MM.1S (cell line): Measurements from ENCODE around the gene TRAF3.

ENCODE experiments used
- DNase-seq: peaks from one replicate; pipeline ENCODE4 v3.0.0-alpha.2; 2015
- H2AFZ ChIP-seq: fragments of 300-600 bp; sonication (generic); 2 replicates; pipeline ENCODE4 v1.6.0; 2016; ENCODE audit warnings: antibody characterized with exemption, low read length
- H3F3A ChIP-seq: fragments of 300-600 bp; sonication (generic); 2 replicates; pipeline ENCODE4 v1.6.1; 2016; ENCODE audit warnings: mild to moderate bottlenecking, antibody characterized with exemption, low read length, moderate library complexity, mixed read lengths; ENCODE audit not compliant: insufficient read depth
- H3K27ac ChIP-seq: fragments of 300-600 bp; sonication (generic); 2 replicates; pipeline ENCODE4 v1.5.1; 2016; ENCODE audit warnings: mild to moderate bottlenecking, low read length
- H3K27me3 ChIP-seq: fragments of 300-600 bp; sonication (generic); replicated peaks from 2 replicates; pipeline ENCODE4 v1.6.0; 2016; ENCODE audit warnings: low read length; ENCODE audit not compliant: insufficient read depth
- H3K36me3 ChIP-seq: fragments of 300-600 bp; sonication (generic); replicated peaks from 2 replicates; pipeline ENCODE4 v1.6.1; 2016; ENCODE audit warnings: mild to moderate bottlenecking, low read length, mixed read lengths; ENCODE audit not compliant: insufficient read depth
- H3K4me1 ChIP-seq: fragments of 300-600 bp; sonication (generic); 2 replicates; pipeline ENCODE4 v1.6.1; 2016; ENCODE audit warnings: low read length, mixed read lengths
- H3K4me2 ChIP-seq: fragments of 300-600 bp; sonication (generic); 2 replicates; pipeline ENCODE4 v1.6.0; 2016; ENCODE audit warnings: low read depth, low read length
- H3K4me3 ChIP-seq: fragments of 300-600 bp; sonication (generic); 2 replicates; pipeline ENCODE4 v1.5.1; 2016; ENCODE audit warnings: low read length, mixed read lengths
- H3K79me2 ChIP-seq: fragments of 300-600 bp; sonication (generic); 2 replicates; pipeline ENCODE4 v1.6.1; 2016; ENCODE audit warnings: mixed run types, low read length, mixed read lengths
- H3K9ac ChIP-seq: fragments of 300-600 bp; sonication (generic); 2 replicates; pipeline ENCODE4 v1.6.1; 2016; ENCODE audit warnings: low read length, mixed read lengths
- H3K9me2 ChIP-seq: fragments of 300-600 bp; sonication (generic); replicated peaks from 2 replicates; pipeline ENCODE4 v1.6.1; 2016; ENCODE audit warnings: mild to moderate bottlenecking, low read length, mixed read lengths; ENCODE audit not compliant: insufficient read depth
- H3K9me3 ChIP-seq: fragments of 300-600 bp; sonication (generic); replicated peaks from 2 replicates; pipeline ENCODE4 v1.6.1; 2016; ENCODE audit warnings: mild to moderate bottlenecking, low read length, mixed read lengths; ENCODE audit not compliant: insufficient read depth
- H4K20me1 ChIP-seq: fragments of 300-600 bp; sonication (generic); 2 replicates; pipeline ENCODE4 v1.6.1; 2016; ENCODE audit warnings: mild to moderate bottlenecking, low read length, moderate library complexity, mixed read lengths; ENCODE audit not compliant: insufficient read depth
- EZH2 ChIP-seq: fragments of 300-600 bp; sonication (generic); optimal IDR thresholded peaks from 2 replicates; pipeline ENCODE3; 2017; ENCODE audit warnings: low read depth, mild to moderate bottlenecking, antibody characterized with exemption, low read length, mixed read lengths
- EZH2phosphoT487 ChIP-seq: fragments of 300-600 bp; sonication (generic); IDR thresholded peaks from 2 replicates; pipeline ENCODE4 v1.6.1; 2018; ENCODE audit warnings: antibody characterized with exemption, low read length
- TF ChIP-seq, protein P1 (sequence below): fragments of 300-600 bp; sonication (generic); IDR thresholded peaks from 2 replicates; pipeline ENCODE4 v1.5.1; 2016; ENCODE audit warnings: antibody characterized with exemption, low read length, mixed read lengths

TRAF3 gene

DNA sequence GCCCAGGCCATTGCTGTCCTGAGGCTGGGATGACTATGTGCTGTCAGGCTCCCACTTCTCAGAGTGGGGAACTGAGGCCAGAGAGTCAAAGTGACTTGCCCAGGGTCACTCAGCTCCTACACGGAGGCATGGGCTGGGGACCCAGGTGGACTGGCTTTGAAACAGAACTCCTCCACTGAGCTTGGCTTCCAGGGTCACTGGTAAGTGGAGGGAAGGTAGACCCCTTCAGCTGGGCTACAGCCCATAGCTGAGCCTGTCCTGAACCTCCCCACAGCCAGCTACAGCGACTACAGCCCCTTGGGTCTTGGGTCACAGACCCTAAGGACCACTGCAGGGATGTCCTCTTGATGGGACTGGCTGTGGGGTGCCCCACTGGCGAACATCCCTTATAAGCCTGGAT lies 40.3 kb upstream of the TRAF3 start:
- Histone ChIP-seq H4K20me1 (no peaks in the 10 kb centered on the region), H3K36me3 (no peaks in the 10 kb centered on the region), H3K4me1 (no peaks in the 10 kb centered on the region), H3K79me2 (no peaks in the 10 kb centered on the region), H3K9me3 (no peaks in the 10 kb centered on the region), H3K4me3 (no peak overlapping the region), H3K27ac (no peak overlapping the region), H3K4me2 (no peak overlapping the region), H3K9me2 (no peaks in the 10 kb centered on the region), H3K9ac (no peak overlapping the region), H3K27me3 (no peaks in the 10 kb centered on the region), H3F3A (no peaks in the 10 kb centered on the region), H2AFZ (no peak overlapping the region)
- DNase-seq, result no peak
- TF ChIP-seq EZH2 (no peak), EZH2phosphoT487 (no peak)
- TF ChIP-seq, protein P1, sequence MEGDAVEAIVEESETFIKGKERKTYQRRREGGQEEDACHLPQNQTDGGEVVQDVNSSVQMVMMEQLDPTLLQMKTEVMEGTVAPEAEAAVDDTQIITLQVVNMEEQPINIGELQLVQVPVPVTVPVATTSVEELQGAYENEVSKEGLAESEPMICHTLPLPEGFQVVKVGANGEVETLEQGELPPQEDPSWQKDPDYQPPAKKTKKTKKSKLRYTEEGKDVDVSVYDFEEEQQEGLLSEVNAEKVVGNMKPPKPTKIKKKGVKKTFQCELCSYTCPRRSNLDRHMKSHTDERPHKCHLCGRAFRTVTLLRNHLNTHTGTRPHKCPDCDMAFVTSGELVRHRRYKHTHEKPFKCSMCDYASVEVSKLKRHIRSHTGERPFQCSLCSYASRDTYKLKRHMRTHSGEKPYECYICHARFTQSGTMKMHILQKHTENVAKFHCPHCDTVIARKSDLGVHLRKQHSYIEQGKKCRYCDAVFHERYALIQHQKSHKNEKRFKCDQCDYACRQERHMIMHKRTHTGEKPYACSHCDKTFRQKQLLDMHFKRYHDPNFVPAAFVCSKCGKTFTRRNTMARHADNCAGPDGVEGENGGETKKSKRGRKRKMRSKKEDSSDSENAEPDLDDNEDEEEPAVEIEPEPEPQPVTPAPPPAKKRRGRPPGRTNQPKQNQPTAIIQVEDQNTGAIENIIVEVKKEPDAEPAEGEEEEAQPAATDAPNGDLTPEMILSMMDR, result no peak

DNA sequence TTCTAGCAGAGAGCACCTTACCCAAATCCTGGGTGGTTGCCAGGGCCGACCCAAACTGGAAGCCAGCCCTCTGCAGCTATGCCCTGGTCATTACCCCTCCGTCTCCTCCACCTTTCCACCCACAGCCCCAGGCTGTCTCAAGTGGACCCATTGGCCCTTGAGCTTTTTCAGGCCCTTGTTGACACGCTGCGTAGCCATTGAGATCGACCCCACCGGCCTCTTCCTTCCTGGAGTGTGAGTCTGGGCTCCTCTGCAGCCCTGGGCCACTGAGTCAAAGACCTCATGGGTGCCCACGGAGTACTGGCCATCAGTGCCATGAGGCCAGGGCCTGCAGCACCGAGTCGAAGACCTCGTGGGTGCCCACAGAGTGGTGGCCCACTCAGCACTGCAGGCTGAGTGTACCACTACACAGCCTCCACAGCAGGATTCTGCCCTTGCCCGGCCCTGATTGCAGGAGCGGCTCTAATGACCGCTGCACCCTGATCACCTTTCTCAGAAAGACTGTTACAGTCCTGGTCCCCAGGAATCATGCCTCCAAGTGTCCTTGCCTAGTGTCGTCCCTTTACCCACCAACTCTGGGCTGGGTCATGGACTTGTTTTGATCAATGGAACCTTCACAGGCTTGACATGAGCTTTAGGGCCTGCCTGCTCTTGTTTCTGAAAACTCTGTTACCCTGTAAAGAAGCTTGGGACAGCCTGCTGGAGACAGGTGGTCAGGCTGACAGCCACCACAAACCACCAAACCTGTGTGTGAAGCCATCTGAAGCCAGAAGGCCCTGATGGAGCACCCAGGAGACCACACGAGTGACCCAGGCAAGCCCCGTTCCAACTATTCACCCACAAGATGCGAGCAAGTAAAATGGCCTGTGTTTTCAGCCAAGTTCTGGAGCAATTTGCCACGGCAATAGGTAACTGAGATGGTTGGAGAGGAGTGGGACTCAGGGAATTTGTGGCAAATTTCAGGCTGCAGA lies 39.6 kb upstream of the TRAF3 start:
- TF ChIP-seq, protein P1, result no peak
- no peak for TF ChIP-seq EZH2phosphoT487
- no peak for TF ChIP-seq EZH2

DNA sequence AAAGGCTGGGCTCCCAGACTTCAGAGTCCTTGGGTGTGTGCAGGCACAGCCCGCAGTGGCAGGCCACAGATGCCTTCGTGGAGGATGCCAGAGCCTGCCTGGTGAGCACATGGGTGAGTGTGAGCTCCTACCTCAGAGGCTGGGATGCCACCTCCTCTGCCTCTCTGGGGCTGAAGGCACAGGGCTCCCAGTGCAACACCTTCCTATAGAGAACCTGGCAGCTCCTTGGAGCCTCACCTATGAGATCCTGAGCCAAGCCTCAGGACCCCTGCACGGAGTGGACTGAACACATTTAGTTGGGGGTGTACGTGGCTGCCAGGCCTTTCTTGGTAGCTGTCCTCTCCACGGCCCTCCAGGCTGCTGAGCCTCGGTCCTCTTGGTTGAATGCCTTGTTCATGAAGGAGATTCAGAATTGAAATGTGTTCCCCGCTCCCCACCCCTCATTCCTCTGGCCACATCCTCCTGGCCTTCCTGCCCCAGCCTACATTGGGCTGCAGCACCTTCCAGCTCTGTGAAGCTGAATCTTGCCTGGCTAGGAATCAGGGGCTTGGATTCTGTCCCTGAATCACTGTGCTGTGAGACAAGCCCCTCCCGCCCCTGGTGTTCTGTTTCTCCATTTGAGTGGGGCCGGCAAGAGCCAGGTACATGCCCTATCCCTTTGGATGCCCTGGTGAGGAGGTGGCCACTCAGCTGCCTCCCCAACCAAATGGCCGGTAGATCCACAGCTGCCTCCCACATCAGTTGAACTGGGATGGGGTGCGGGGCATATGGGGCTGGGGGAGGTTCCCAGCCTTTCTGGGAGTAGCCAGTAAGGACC lies 38.7 kb upstream of the TRAF3 start:
- Histone ChIP-seq H3K4me3 (no peak overlapping the region), H3F3A (no peaks in the 10 kb centered on the region), H3K79me2 (no peaks in the 10 kb centered on the region), H3K9ac (no peak overlapping the region), H3K36me3 (no peaks in the 10 kb centered on the region), H3K4me1 (no peaks in the 10 kb centered on the region), H4K20me1 (no peaks in the 10 kb centered on the region), H3K27me3 (no peaks in the 10 kb centered on the region), H3K9me3 (no peaks in the 10 kb centered on the region), H2AFZ (no peak overlapping the region), H3K9me2 (no peaks in the 10 kb centered on the region), H3K27ac (no peak overlapping the region), H3K4me2 (no peak overlapping the region)
- TF ChIP-seq, protein P1, result no peak
- TF ChIP-seq EZH2phosphoT487 (no peak), EZH2 (no peak)
- DNase-seq, result no peak

More for the DNA sequence above, 39.6 kb upstream of the TRAF3 start:
- Histone ChIP-seq H3K9me2 (no peaks in the 10 kb centered on the region), H3K36me3 (no peaks in the 10 kb centered on the region), H3K4me3 (no peak overlapping the region), H3K79me2 (no peaks in the 10 kb centered on the region), H3F3A (no peaks in the 10 kb centered on the region), H3K9ac (no peak overlapping the region), H4K20me1 (no peaks in the 10 kb centered on the region), H3K27me3 (no peaks in the 10 kb centered on the region), H3K27ac (no peak overlapping the region), H3K4me2 (no peak overlapping the region), H2AFZ (no peak overlapping the region), H3K4me1 (no peaks in the 10 kb centered on the region), H3K9me3 (no peaks in the 10 kb centered on the region)
- DNase-seq, result no peak
